ENCODE measurements around the gene NR6A1. TPM values are rescaled to one million over a fixed set of nuclear protein-coding genes. Genes with fewer than 3 reads are reported as not detected.

NR6A1 gene
- total RNA-seq, 4 donors from 2014 or later, result 9.7 to 14.6 (median 12.5) TPM

DNA sequence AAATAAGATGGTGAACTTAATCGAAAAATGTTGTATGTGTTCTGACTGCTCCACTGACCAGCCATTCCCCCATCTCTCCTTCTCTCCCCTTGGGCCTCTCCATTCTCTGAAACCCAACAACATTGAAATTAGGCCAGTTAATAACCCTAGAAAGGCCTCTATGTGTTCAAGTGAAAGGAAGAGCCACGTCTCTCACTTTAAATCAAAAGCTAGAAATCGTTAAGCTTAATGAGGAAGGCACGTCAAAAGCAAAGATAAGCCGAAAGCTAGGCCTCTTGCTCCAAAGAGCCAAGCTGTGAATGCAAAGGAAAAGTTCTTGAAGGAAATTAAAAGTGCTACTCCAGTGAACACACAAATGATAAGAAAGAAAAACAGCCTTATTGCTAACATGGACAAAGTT lies 186.5 kb downstream of the NR6A1 start:
- DNase-seq, result no peak
- WGBS, 2 donors (ENCODE audit: low coverage in 1 of 2), result 89 to 90% methylated on average over 5 of the region's 5 CpGs
- Histone ChIP-seq H3K4me3 (no peak overlapping the region), H3K27ac (no peak overlapping the region), H3K4me1 (no peaks in the 10 kb centered on the region), H3K36me3 (no peaks in the 10 kb centered on the region), H3K27me3 (no peaks in the 10 kb centered on the region), H3K9me3 (no peaks in the 10 kb centered on the region)
- in situ Hi-C loops (cut with MboI; ENCODE audit: low pct_ligation_motif_present in 1 of 4, low pct_unique_long_range_greater_than_20kb in 1 of 4, low sequenced_read_pairs in 3 of 4) (no loop called here), intact Hi-C loops (cut with DNase I; ENCODE audit: low total_unique reads) (no loop called here)
- TF ChIP-seq POLR2A (IDR thresholded peaks at IDR 0.05) (no peak), POLR2AphosphoS5 (IDR thresholded peaks at IDR 0.05) (no peak), EP300 (IDR thresholded peaks at IDR 0.05; ENCODE audit: low read depth) (no peak)
- TF ChIP-seq, protein P1, sequence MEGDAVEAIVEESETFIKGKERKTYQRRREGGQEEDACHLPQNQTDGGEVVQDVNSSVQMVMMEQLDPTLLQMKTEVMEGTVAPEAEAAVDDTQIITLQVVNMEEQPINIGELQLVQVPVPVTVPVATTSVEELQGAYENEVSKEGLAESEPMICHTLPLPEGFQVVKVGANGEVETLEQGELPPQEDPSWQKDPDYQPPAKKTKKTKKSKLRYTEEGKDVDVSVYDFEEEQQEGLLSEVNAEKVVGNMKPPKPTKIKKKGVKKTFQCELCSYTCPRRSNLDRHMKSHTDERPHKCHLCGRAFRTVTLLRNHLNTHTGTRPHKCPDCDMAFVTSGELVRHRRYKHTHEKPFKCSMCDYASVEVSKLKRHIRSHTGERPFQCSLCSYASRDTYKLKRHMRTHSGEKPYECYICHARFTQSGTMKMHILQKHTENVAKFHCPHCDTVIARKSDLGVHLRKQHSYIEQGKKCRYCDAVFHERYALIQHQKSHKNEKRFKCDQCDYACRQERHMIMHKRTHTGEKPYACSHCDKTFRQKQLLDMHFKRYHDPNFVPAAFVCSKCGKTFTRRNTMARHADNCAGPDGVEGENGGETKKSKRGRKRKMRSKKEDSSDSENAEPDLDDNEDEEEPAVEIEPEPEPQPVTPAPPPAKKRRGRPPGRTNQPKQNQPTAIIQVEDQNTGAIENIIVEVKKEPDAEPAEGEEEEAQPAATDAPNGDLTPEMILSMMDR (IDR thresholded peaks at IDR 0.05), result no peak

DNA sequence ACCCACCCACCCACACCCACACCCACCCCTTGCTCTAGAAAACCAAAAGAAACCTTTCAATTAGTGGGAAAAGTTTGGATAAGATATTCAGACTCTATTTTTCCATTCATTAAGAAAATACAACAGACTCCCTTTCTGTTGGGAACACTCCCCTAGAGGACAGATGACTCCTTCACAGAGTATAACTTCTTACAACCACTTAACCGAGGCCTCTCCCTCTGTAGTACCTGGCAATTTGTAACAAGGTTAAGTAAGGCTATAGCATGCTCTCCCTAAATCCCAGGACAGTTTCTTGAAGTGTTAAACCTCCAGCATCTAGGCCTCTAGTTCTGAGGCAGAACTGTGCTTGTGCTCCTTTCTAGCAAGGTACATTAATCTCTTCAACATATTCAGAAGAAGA lies 188.0 kb downstream of the NR6A1 start:
- WGBS, 2 donors (ENCODE audit: low coverage in 1 of 2), result 50% methylated on average over 1 of the region's 1 CpG; no CpG with 5 or more reads in 1 of the 2 donors
- intact Hi-C loops (cut with DNase I; ENCODE audit: low total_unique reads), result no loop called here
- no peak overlapping the region for H3K27ac ChIP-seq
- H3K27me3 ChIP-seq, result no peaks in the 10 kb centered on the region
- H3K9me3 ChIP-seq, result no peaks in the 10 kb centered on the region
- H3K4me3 ChIP-seq, result no peak overlapping the region
- no peak for DNase-seq
- no peaks in the 10 kb centered on the region for H3K36me3 ChIP-seq
- in situ Hi-C loops (cut with MboI; ENCODE audit: low pct_ligation_motif_present in 1 of 4, low pct_unique_long_range_greater_than_20kb in 1 of 4, low sequenced_read_pairs in 3 of 4), result no loop called here
- no peaks in the 10 kb centered on the region for H3K4me1 ChIP-seq
- no peak for TF ChIP-seq EP300 (IDR thresholded peaks at IDR 0.05; ENCODE audit: low read depth)
- no peak for TF ChIP-seq POLR2AphosphoS5 (IDR thresholded peaks at IDR 0.05)
- TF ChIP-seq, protein P1 (IDR thresholded peaks at IDR 0.05), result no peak
- no peak for TF ChIP-seq POLR2A (IDR thresholded peaks at IDR 0.05)

DNA sequence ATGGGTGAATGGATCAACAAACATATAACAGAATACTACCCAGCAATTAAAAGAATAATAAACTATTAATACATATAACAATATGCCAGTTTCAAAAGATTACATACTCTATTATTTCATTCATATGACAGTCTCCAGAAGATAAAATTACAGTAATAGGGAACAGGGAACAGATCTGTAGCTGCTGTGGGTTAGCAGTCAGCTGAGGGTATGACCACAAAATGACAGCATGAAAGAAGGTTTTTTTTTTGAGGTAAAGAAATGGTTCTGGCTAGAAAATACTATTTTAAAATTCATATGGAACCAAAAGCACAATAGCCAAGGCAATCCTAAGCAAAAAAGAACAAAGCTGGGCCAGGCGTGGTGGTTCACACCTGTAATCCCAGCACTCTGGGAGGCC lies 190.9 kb downstream of the NR6A1 start:
- no peak overlapping the region for H3K4me3 ChIP-seq
- TF ChIP-seq POLR2AphosphoS5 (IDR thresholded peaks at IDR 0.05) (no peak), EP300 (IDR thresholded peaks at IDR 0.05; ENCODE audit: low read depth) (no peak), POLR2A (IDR thresholded peaks at IDR 0.05) (no peak)
- TF ChIP-seq, protein P1 (IDR thresholded peaks at IDR 0.05), result no peak
- intact Hi-C loops (cut with DNase I; ENCODE audit: low total_unique reads) (no loop called here), in situ Hi-C loops (cut with MboI; ENCODE audit: low pct_ligation_motif_present in 1 of 4, low pct_unique_long_range_greater_than_20kb in 1 of 4, low sequenced_read_pairs in 3 of 4) (no loop called here)
- H3K36me3 ChIP-seq, result no peaks in the 10 kb centered on the region
- H3K27me3 ChIP-seq, result no peaks in the 10 kb centered on the region
- H3K27ac ChIP-seq, result no peak overlapping the region
- no peaks in the 10 kb centered on the region for H3K4me1 ChIP-seq
- no peaks in the 10 kb centered on the region for H3K9me3 ChIP-seq
- no peak for DNase-seq
- WGBS, 2 donors (ENCODE audit: low coverage in 1 of 2), result 100% methylated on average over 1 of the region's 1 CpG

DNA sequence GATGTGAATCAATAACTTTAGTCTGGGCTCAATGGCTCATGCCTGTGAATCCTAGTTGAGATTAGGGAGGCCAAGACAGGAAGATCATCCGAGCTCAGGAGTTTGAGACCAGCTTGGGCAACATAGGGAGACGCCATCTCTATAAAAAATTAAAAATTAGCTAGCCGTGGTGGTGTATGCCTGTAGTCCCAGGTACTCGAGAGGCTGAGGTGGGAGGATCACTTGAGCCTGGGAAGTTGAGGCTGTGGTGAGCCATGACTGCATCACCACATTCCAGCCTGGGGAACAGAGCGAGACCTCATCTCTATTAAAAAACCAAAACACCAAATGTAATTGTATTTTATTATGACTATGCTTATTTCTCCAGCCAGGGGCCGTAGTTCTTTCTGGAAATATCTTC lies 194.4 kb downstream of the NR6A1 start:
- Histone ChIP-seq H3K9me3 (no peaks in the 10 kb centered on the region), H3K27ac (no peak overlapping the region), H3K27me3 (no peaks in the 10 kb centered on the region), H3K36me3 (no peaks in the 10 kb centered on the region), H3K4me3 (no peak overlapping the region), H3K4me1 (peaks cover 0 to 8% (median 0%) of the 10 kb centered on the region in 4 donors)
- no peak for TF ChIP-seq POLR2AphosphoS5 (IDR thresholded peaks at IDR 0.05)
- WGBS, 2 donors (ENCODE audit: low coverage in 1 of 2), result 92 to 93% methylated on average over 6 of the region's 6 CpGs
- in situ Hi-C loops (cut with MboI; ENCODE audit: low pct_ligation_motif_present in 1 of 4, low pct_unique_long_range_greater_than_20kb in 1 of 4, low sequenced_read_pairs in 3 of 4) (no loop called here), intact Hi-C loops (cut with DNase I; ENCODE audit: low total_unique reads) (no loop called here)
- no peak for DNase-seq
